GM12878 (cell line): ENCODE results near the gene ANKRD33B. TPM values are rescaled to one million over a fixed set of nuclear protein-coding genes. Genes with fewer than 3 reads are reported as not detected.

Experiments
- ATAC-seq: fragments of 200-7000 bp; cut with Tn5 transposase; 3 replicates; pipeline ENCODE4 v1.9.1; 2020; ENCODE audit warnings: mild to moderate bottlenecking, moderate library complexity
- BruUV-seq: library from RNA; stranded (reverse); fragments of 400-500 nt; replicated peaks from 2 replicates; lab custom pipeline; 2021; lab: Mats Ljungman, UMichigan
- CTCF ChIA-PET: fragments of 300-600 bp; sonication (Branson Sonifier 250); formaldehyde crosslinking; extraction: SDS; loops from one replicate; lab custom pipeline; 2021; ENCODE audit warnings: inconsistent platforms; lab: Yijun Ruan, JAX
- POLR2A ChIA-PET: fragments of 350-600 bp; formaldehyde crosslinking; extraction: SDS; loops from one replicate; lab custom pipeline; 2021; ENCODE audit warnings: inconsistent platforms; lab: Charles Lee
- RAD21 ChIA-PET: fragments of 300-600 bp; sonication (Branson Sonifier 250); formaldehyde crosslinking; loops from one replicate; lab custom pipeline; 2023; ENCODE audit warnings: antibody characterized with exemption; ENCODE audit not compliant: unreplicated experiment; lab: Charles Lee
- SMC1A ChIA-PET: fragments of 300-600 bp; sonication (Branson Sonifier 250); formaldehyde crosslinking; loops from one replicate; lab custom pipeline; 2023; ENCODE audit not compliant: unreplicated experiment, uncharacterized antibody; lab: Charles Lee
- DNase-seq: peaks from one replicate; pipeline ENCODE4 v3.0.0-alpha.2; 2011; ENCODE audit warnings: low read depth, low spot score
- FAIRE-seq: peaks from 3 replicates; lab custom pipeline; 2011; peaks lifted over from hg19 to GRCh38; lab: Jason Lieb, UNC
- H2AFZ ChIP-seq: 2 replicates; pipeline ENCODE4 v1.6.0; 2011; ENCODE audit warnings: low read depth, low read length, control low read depth; ENCODE audit not compliant: control insufficient read depth
- H3K27ac ChIP-seq: 2 replicates; pipeline ENCODE4 v1.5.1; 2011; ENCODE audit warnings: control low read depth; ENCODE audit not compliant: control insufficient read depth, insufficient read depth
- H3K27me3 ChIP-seq, 2 experiments: replicated peaks in 1 of 2; 2 replicates each; pipeline versions ENCODE4 v1.6.0 to v1.6.1; 2011; ENCODE audit warnings: low read length in 1 of 2; ENCODE audit not compliant: control insufficient read depth in 2 of 2, insufficient read depth in 2 of 2
- H3K36me3 ChIP-seq, 2 experiments: 2 replicates each; pipeline ENCODE4 v1.5.1; 2011; ENCODE audit warnings: low read length in 1 of 2; ENCODE audit not compliant: control insufficient read depth in 2 of 2, insufficient read depth in 2 of 2
- H3K4me1 ChIP-seq: 2 replicates; pipeline ENCODE4 v1.6.1; 2011; ENCODE audit warnings: mild to moderate bottlenecking, low read length, moderate library complexity, mixed read lengths; ENCODE audit not compliant: control insufficient read depth, insufficient read depth
- H3K4me2 ChIP-seq: 2 replicates; pipeline ENCODE4 v1.6.0; 2011; ENCODE audit warnings: control low read depth; ENCODE audit not compliant: control insufficient read depth, insufficient read depth
- H3K4me3 ChIP-seq: fragments of 200-600 bp; sonication (generic); 2 replicates; pipeline ENCODE4 v1.5.1; 2016
- H3K79me2 ChIP-seq: 2 replicates; pipeline ENCODE4 v1.6.0; 2011; ENCODE audit warnings: low read length; ENCODE audit not compliant: control insufficient read depth, insufficient read depth
- H3K9ac ChIP-seq: 2 replicates; pipeline ENCODE4 v1.8.0; 2011; ENCODE audit warnings: low read length, control low read depth, mixed read lengths; ENCODE audit not compliant: control insufficient read depth, insufficient read depth
- H3K9me3 ChIP-seq: replicated peaks from 3 replicates; pipeline ENCODE4 v1.5.1; 2011; ENCODE audit warnings: mild to moderate bottlenecking, low read length; ENCODE audit not compliant: control insufficient read depth, insufficient read depth
- H4K20me1 ChIP-seq: 2 replicates; pipeline ENCODE4 v1.6.0; 2011; ENCODE audit not compliant: control insufficient read depth, insufficient read depth
- EP300 ChIP-seq, 2 experiments: fragments of 150-350 bp in 1 of 2; IDR thresholded peaks; 2 replicates each; pipeline ENCODE4 v1.6.1; 2011 to 2012; ENCODE audit warnings: low read depth in 2 of 2, low read length in 2 of 2, borderline replicate concordance in 1 of 2, improper control_type of control experiment in 1 of 2, inconsistent platforms in 1 of 2; ENCODE audit not compliant: control insufficient read depth in 1 of 2
- ETV6 ChIP-seq, 2 experiments: fragments of 450-650 bp in 1 of 2; IDR thresholded peaks in 1 of 2; conservative IDR thresholded peaks in 1 of 2; 2 replicates each; pipeline ENCODE4 v1.6.1; 2014; ENCODE audit warnings: antibody characterized with exemption in 1 of 2, borderline replicate concordance in 1 of 2, low read depth in 1 of 2, mild to moderate bottlenecking in 1 of 2, moderate library complexity in 1 of 2
- HDAC6 ChIP-seq: fragments of 200-600 bp; sonication (generic); IDR thresholded peaks from one replicate; pipeline ENCODE4 v1.8.0; 2017; ENCODE audit warnings: antibody characterized with exemption; ENCODE audit not compliant: unreplicated experiment
- IKZF2 ChIP-seq, 2 experiments: fragments of 450-650 bp; IDR thresholded peaks; 2 replicates each; pipeline ENCODE4 v1.6.1; 2017; ENCODE audit warnings: mild to moderate bottlenecking in 2 of 2, moderate library complexity in 2 of 2
- JUND ChIP-seq: IDR thresholded peaks from 2 replicates; pipeline ENCODE4 v1.6.1; 2012; ENCODE audit warnings: low read depth, mild to moderate bottlenecking, low read length, improper control_type of control experiment, moderate library complexity
- POLR2AphosphoS5 ChIP-seq: IDR thresholded peaks from 2 replicates; pipeline ENCODE4 v1.6.1; 2011; ENCODE audit warnings: mild to moderate bottlenecking, low read length, inconsistent platforms
- RB1 ChIP-seq: fragments of 450-650 bp; formaldehyde crosslinking; IDR thresholded peaks from 2 replicates; pipeline ENCODE4 v1.6.1; 2017; ENCODE audit warnings: mild to moderate bottlenecking, borderline replicate concordance
- RELB ChIP-seq: fragments of 450-650 bp; IDR thresholded peaks from 2 replicates; pipeline ENCODE4 v1.6.1; 2017; ENCODE audit warnings: low read depth, mild to moderate bottlenecking, moderate library complexity
- RFX5 ChIP-seq: IDR thresholded peaks from 2 replicates; pipeline ENCODE4 v1.6.1; 2011; ENCODE audit warnings: low read depth, low read length, improper control_type of control experiment
- SMARCA5 ChIP-seq: fragments of 450-650 bp; IDR thresholded peaks from 2 replicates; pipeline ENCODE4 v1.6.1; 2017; ENCODE audit warnings: mild to moderate bottlenecking
- STAT3 ChIP-seq: IDR thresholded peaks from 2 replicates; pipeline ENCODE4 v1.6.1; 2011; ENCODE audit warnings: low read depth, low read length, improper control_type of control experiment
- SUPT20H ChIP-seq: IDR thresholded peaks from 2 replicates; pipeline ENCODE4 v1.6.1; 2011; ENCODE audit warnings: low read depth, mild to moderate bottlenecking, low read length, moderate library complexity, borderline replicate concordance; ENCODE audit not compliant: control insufficient read depth
- ZZZ3 ChIP-seq: IDR thresholded peaks from 2 replicates; pipeline ENCODE4 v1.6.1; 2011; ENCODE audit warnings: low read depth; ENCODE audit not compliant: control insufficient read depth, insufficient read length
- WGBS: methylation state at CpG from one replicate; pipeline ENCODE4 v1.1.6; 2016; ENCODE audit warnings: low lambda C conversion rate; ENCODE audit not compliant: insufficient replicate concordance, insufficient coverage; ENCODE audit errors: missing lambda C conversion rate; 5-methylcytosine and 5-hydroxymethylcytosine counted together
- in situ Hi-C: fragments of 300-500 bp; cut with MboI; formaldehyde crosslinking; loops from 9 replicates; pipeline ENCODE4 v1.14.3; 2018; ENCODE audit warnings: mixed read lengths
- intact Hi-C: fragments of 100-400 bp; cut with micrococcal nuclease; formaldehyde crosslinking; loops from one replicate; pipeline ENCODE4 v1.14.2; 2022; ENCODE audit not compliant: unreplicated experiment
- polyA plus RNA-seq, 11 experiments: library from polyadenylated mRNA; depleted of rRNA in 4 of 11; unstranded in 6 of 11; stranded (reverse) in 5 of 11; fragments of >200 nt; fragmentation: Nextera tagmentation in 4 of 11; fragmentation: Illumina TruSeq in 1 of 11; extraction: Ambion mirVana in 4 of 11; extraction: Trizol in 1 of 11; gene quantifications; 1 replicate in 1 of 11; 2 replicates in 10 of 11; pipeline versions ENCODE4 v1.2.1 to v1.2.3, GENCODE V29; 2011 to 2016; ENCODE audit warnings: inconsistent platforms in 2 of 11, missing spikeins in 2 of 11, low read depth in 1 of 11
- total RNA-seq, 4 experiments: library from RNA; depleted of rRNA in 3 of 4; stranded (reverse); fragments of >200 nt in 3 of 4; fragmentation: Illumina TruSeq in 1 of 4; extraction: Trizol in 1 of 4; gene quantifications; 2 replicates each; pipeline versions ENCODE4 v1.2.1 to v1.2.3, GENCODE V29; 2013 to 2021

The ANKRD33B gene
- total and polyA plus RNA-seq, 10 of the 15 experiments (the other 5 are each of a cell fraction or from before 2014, with no cell fraction given) = 4.9 to 61.6 (median 15.6) TPM

DNA sequence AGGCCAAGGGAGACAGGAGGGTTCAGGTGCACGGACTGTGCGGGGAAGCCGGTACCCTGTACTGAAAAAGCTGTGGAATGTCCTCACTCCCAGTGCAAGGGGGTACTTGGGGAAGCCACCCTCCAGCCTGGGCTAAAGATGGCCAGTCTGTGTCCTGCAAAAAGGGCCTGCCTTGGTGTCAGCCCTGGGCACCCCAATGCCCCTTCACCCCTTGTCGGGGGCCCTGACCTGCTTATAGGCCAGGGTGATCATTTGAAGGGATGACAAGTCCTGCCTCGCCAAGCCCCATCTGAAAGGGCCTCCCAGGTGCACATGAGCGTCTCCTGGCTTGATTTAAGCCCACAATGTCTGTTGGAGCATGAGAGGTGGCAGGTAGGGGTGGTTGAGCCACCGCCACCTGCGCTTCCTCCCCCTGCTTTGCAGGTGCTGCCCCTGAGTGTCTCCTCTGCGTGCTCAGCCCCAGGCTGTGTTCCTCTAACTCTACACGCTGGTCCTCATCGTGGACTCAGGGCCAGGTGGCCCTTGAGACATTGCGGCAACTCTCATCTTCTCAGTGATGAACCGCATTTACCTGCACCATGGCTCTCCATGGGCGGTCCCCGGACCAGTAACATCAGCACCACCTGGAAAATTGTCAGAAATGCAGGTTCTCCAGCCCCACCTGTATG is 97.0 kb downstream of the ANKRD33B start:
- H3K27me3 ChIP-seq = no peaks in the 10 kb centered on the region
- no peak for DNase-seq
- no TSS peak for BruUV-seq
- H2AFZ ChIP-seq = no peak overlapping the region
- H3K9me3 ChIP-seq = 0 out of 3 replicates have a peak, but pooled peaks cover 2% of the 10 kb centered on the region
- H3K9ac ChIP-seq = no peak overlapping the region
- H4K20me1 ChIP-seq = no peaks in the 10 kb centered on the region
- in situ Hi-C loops = no loop called here
- no peak overlapping the region for H3K4me2 ChIP-seq
- TF ChIP-seq ETV6 (conservative IDR thresholded peaks at IDR 0.05 in 1 of 2, IDR thresholded peaks at IDR 0.05 in 1 of 2; ENCODE audit: borderline replicate concordance in 1 of 2, low read depth in 1 of 2) (no peak), JUND (no peak), POLR2AphosphoS5 (0 out of 2 replicates have a peak, but pooled peaks have one; percentile 42)
- H3K79me2 ChIP-seq = no peaks in the 10 kb centered on the region
- ATAC-seq = no peak; the same call in 2 of the 3 replicates
- no peaks in the 10 kb centered on the region for H3K4me1 ChIP-seq
- no peak overlapping the region for H3K27ac ChIP-seq
- H3K4me3 ChIP-seq = no peak overlapping the region
- FAIRE-seq = no peak
- peaks cover 4 to 5% of the 10 kb centered on the region in 2 experiments; a peak in 3 of 4 replicates for H3K36me3 ChIP-seq
- intact Hi-C loops = no loop called here
- POLR2A ChIA-PET = no interaction called here
- WGBS = 58% methylated on average over 15 of the region's 15 CpGs
- RAD21 ChIA-PET = interaction anchor here (1.3 kb wide), 1 partner anchor 18 kb away, joined by 3 read pairs; no protein-coding TSS in a partner anchor
- CTCF ChIA-PET = interaction anchor here (0.5 to 1.3 kb wide), 2 partner anchors 8 to 28 kb away, joined by 4 read pairs; no protein-coding TSS in a partner anchor
- SMC1A ChIA-PET = interaction anchor here (0.9 kb wide), 1 partner anchor 31 kb away, joined by 3 read pairs; no protein-coding TSS in a partner anchor

- H4K20me1 ChIP-seq = no peaks in the 10 kb centered on the region
- WGBS = 90% methylated on average over 13 of the region's 13 CpGs
- intact Hi-C loops (no loop called here), in situ Hi-C loops (no loop called here)
- no peak overlapping the region for H3K27ac ChIP-seq
- SMC1A ChIA-PET = no interaction called here
- DNase-seq = no peak
- no peak overlapping the region for H3K4me3 ChIP-seq
- 0 out of 3 replicates have a peak, but pooled peaks cover 2% of the 10 kb centered on the region for H3K9me3 ChIP-seq
- POLR2A ChIA-PET = no interaction called here
- H3K4me2 ChIP-seq = no peak overlapping the region
- no peak for ATAC-seq
- CTCF ChIA-PET = interaction anchor here (1.3 kb wide), 1 partner anchor 9 kb away, joined by 4 read pairs; no protein-coding TSS in a partner anchor
- no peak for FAIRE-seq
- BruUV-seq = no TSS peak
- RAD21 ChIA-PET = no interaction called here
- peaks cover 1 to 2% of the 10 kb centered on the region in 2 experiments; a peak in 2 of 4 replicates for H3K36me3 ChIP-seq
- no peak overlapping the region for H3K9ac ChIP-seq
- H3K27me3 ChIP-seq = no peaks in the 10 kb centered on the region
- no peak overlapping the region for H2AFZ ChIP-seq
- no peaks in the 10 kb centered on the region for H3K4me1 ChIP-seq
- H3K79me2 ChIP-seq = no peaks in the 10 kb centered on the region
- TF ChIP-seq SMARCA5 (no peak), EP300 (IDR thresholded peaks at IDR 0.05; ENCODE audit: borderline replicate concordance in 1 of 2, control insufficient read depth in 1 of 2, low read depth in 2 of 2, low read length in 2 of 2) (no peak), STAT3 (no peak), HDAC6 (no peak), POLR2AphosphoS5 (no peak), ZZZ3 (no peak), IKZF2 (IDR thresholded peaks at IDR 0.05) (no peak), RB1 (no peak), SUPT20H (no peak), RFX5 (no peak), RELB (no peak)
These were observed 97.5 kb downstream of the ANKRD33B start for GRCh38 chr5:10661401-10661800.
